Transverse colon (tissue), 4 donors: ENCODE measurements around the gene SERPINB10. TPM values are rescaled to one million over a fixed set of nuclear protein-coding genes. Genes with fewer than 3 reads are reported as not detected.

Experiments used
- DNase-seq: peaks from one replicate; pipeline ENCODE4 v3.0.0-alpha.2; 2019
- H3K27ac ChIP-seq, 4 donors: fragments of 200-600 bp; sonication (generic); 2 replicates each; pipeline ENCODE4 v1.5.1; 2016 to 2018; ENCODE audit warnings: inconsistent platforms in 4 of 4
- H3K27me3 ChIP-seq: fragments of 200-600 bp; sonication (generic); 2 replicates; pipeline ENCODE4 v1.5.1; 2017; ENCODE audit warnings: inconsistent platforms
- H3K36me3 ChIP-seq, 4 donors: fragments of 200-600 bp; sonication (generic); 2 replicates each; pipeline ENCODE4 v1.5.1; 2017 to 2019; ENCODE audit warnings: inconsistent platforms in 4 of 4
- H3K4me1 ChIP-seq, 4 donors: fragments of 200-600 bp; sonication (generic); 2 replicates each; pipeline ENCODE4 v1.5.1; 2017 to 2020; ENCODE audit warnings: inconsistent platforms in 4 of 4
- H3K4me3 ChIP-seq, 4 donors: fragments of 200-600 bp; sonication (generic); 1 replicate in 1 of 4; 2 replicates in 3 of 4; pipeline versions ENCODE4 v1.5.1 to v1.6.1; 2017 to 2019; ENCODE audit warnings: inconsistent platforms in 4 of 4
- H3K9me3 ChIP-seq, 2 donors: fragments of 200-600 bp; sonication (generic); 2 replicates each; pipeline ENCODE4 v1.5.1; 2017 to 2019; ENCODE audit warnings: inconsistent platforms in 2 of 2
- CTCF ChIP-seq, 5 experiments: fragments of 200-600 bp in 3 of 5; fragments of 450-650 bp in 2 of 5; sonication (generic) in 3 of 5; IDR thresholded peaks; 1 replicate in 2 of 5; 2 replicates in 3 of 5; pipeline ENCODE4 v1.5.1; 2016 to 2017; ENCODE audit warnings: antibody characterized with exemption in 5 of 5, inconsistent platforms in 3 of 5, mild to moderate bottlenecking in 2 of 5, moderate library complexity in 1 of 5
- EP300 ChIP-seq: sonication (generic); formaldehyde crosslinking; IDR thresholded peaks from one replicate; pipeline ENCODE4 v1.6.1; 2017; ENCODE audit warnings: antibody characterized with exemption, low read depth
- POLR2A ChIP-seq: fragments of 450-650 bp; IDR thresholded peaks from one replicate; pipeline ENCODE4 v1.6.1; 2016; ENCODE audit warnings: antibody characterized with exemption, mild to moderate bottlenecking, moderate library complexity
- POLR2AphosphoS5 ChIP-seq, 3 donors: sonication (generic); formaldehyde crosslinking; IDR thresholded peaks; one replicate each; pipeline ENCODE4 v1.6.1; 2016; ENCODE audit warnings: antibody characterized with exemption in 3 of 3
- WGBS, 2 donors: methylation state at CpG; one replicate each; pipeline ENCODE4 v1.1.5; 2018; ENCODE audit warnings: low coverage in 1 of 2; 5-methylcytosine and 5-hydroxymethylcytosine counted together
- in situ Hi-C, 4 donors: fragments of 200-750 bp; cut with MboI; loops; one replicate each; pipeline versions ENCODE4 v1.15.0 to v1.15.1; 2017; ENCODE audit warnings: low sequenced_read_pairs in 3 of 4, low pct_ligation_motif_present in 1 of 4, low pct_unique_long_range_greater_than_20kb in 1 of 4
- intact Hi-C: fragments of 100-400 bp; cut with DNase I; formaldehyde crosslinking; loops from one replicate; pipeline ENCODE4 v1.15.1; 2023; ENCODE audit warnings: low total_unique reads
- total RNA-seq, 4 donors: library from RNA; depleted of rRNA; stranded (reverse); fragments of >200 nt; gene quantifications; one replicate each; pipeline ENCODE4 v1.1.0, GENCODE V29; 2016

SERPINB10 gene
- total RNA-seq, 4 donors from 2014 or later: not detected

GRCh38 chr18:63867368-63868125 lies 40.2 kb upstream of the SERPINB10 start:
- intact Hi-C loops: no loop called here
- H3K4me1 ChIP-seq: no peaks in the 10 kb centered on the region
- DNase-seq: no peak
- no peak overlapping the region for H3K4me3 ChIP-seq
- 67 to 76% methylated on average over 3 of the region's 3 CpGs for WGBS, 2 donors
- no peak overlapping the region for H3K27ac ChIP-seq
- no peaks in the 10 kb centered on the region for H3K9me3 ChIP-seq
- in situ Hi-C loops: loop anchor here in 1 of 4 donors (10.0 kb wide), 1 partner anchor 63 kb away; no protein-coding TSS in a partner anchor
- no peaks in the 10 kb centered on the region for H3K27me3 ChIP-seq
- H3K36me3 ChIP-seq: no peaks in the 10 kb centered on the region
- TF ChIP-seq POLR2AphosphoS5 (IDR thresholded peaks at IDR 0.05) (no peak), EP300 (no peak), POLR2A (no peak), CTCF (IDR thresholded peaks at IDR 0.05) (no peak)

- no peak for DNase-seq
- no peaks in the 10 kb centered on the region for H3K27me3 ChIP-seq
- no peaks in the 10 kb centered on the region for H3K4me1 ChIP-seq
- in situ Hi-C loops: loop anchor here in 1 of 4 donors (10.0 kb wide), 1 partner anchor 64 kb away; no protein-coding TSS in a partner anchor
- H3K4me3 ChIP-seq: no peak overlapping the region
- intact Hi-C loops: no loop called here
- no peaks in the 10 kb centered on the region for H3K9me3 ChIP-seq
- 76 to 100% methylated on average over 1 to 9 of the region's 9 CpGs for WGBS, 2 donors
- H3K27ac ChIP-seq: no peak overlapping the region
- TF ChIP-seq EP300 (no peak), CTCF (IDR thresholded peaks at IDR 0.05) (no peak), POLR2AphosphoS5 (IDR thresholded peaks at IDR 0.05) (no peak), POLR2A (no peak)
- H3K36me3 ChIP-seq: no peaks in the 10 kb centered on the region
Observed at GRCh38 chr18:63868546-63868945, 39.2 kb upstream of the SERPINB10 start.

GRCh38 chr18:63869374-63869773 lies 38.4 kb upstream of the SERPINB10 start:
- H3K9me3 ChIP-seq: no peaks in the 10 kb centered on the region
- no peaks in the 10 kb centered on the region for H3K4me1 ChIP-seq
- H3K4me3 ChIP-seq: no peak overlapping the region
- intact Hi-C loops (no loop called here), in situ Hi-C loops (loop anchor here in 1 of 4 donors (10.0 kb wide), 1 partner anchor 65 kb away; no protein-coding TSS in a partner anchor)
- no peaks in the 10 kb centered on the region for H3K27me3 ChIP-seq
- H3K36me3 ChIP-seq: no peaks in the 10 kb centered on the region
- no peak overlapping the region for H3K27ac ChIP-seq
- no peak for TF ChIP-seq EP300
- no peak for TF ChIP-seq POLR2AphosphoS5 (IDR thresholded peaks at IDR 0.05)
- TF ChIP-seq CTCF (IDR thresholded peaks at IDR 0.05): no peak
- no peak for TF ChIP-seq POLR2A
- 75 to 86% methylated on average over 9 of the region's 9 CpGs for WGBS, 2 donors
- DNase-seq: no peak

- Histone ChIP-seq H3K36me3 (no peaks in the 10 kb centered on the region), H3K27ac (no peak overlapping the region), H3K4me1 (no peaks in the 10 kb centered on the region), H3K27me3 (no peaks in the 10 kb centered on the region), H3K9me3 (no peaks in the 10 kb centered on the region), H3K4me3 (no peak overlapping the region)
- DNase-seq: no peak
- TF ChIP-seq EP300: no peak
- no peak for TF ChIP-seq POLR2AphosphoS5 (IDR thresholded peaks at IDR 0.05)
- TF ChIP-seq CTCF (IDR thresholded peaks at IDR 0.05): no peak
- TF ChIP-seq POLR2A: no peak
- in situ Hi-C loops (loop anchor here in 1 of 4 donors (10.0 kb wide), 1 partner anchor 65 kb away; no protein-coding TSS in a partner anchor), intact Hi-C loops (no loop called here)
- WGBS, 2 donors: 84 to 100% methylated on average over 3 of the region's 3 CpGs
Observed at GRCh38 chr18:63869851-63870250, 37.9 kb upstream of the SERPINB10 start.
